Mesenchymal stem cell (in vitro differentiated cells and primary cell): ENCODE results near the gene HERC3. TPM values are rescaled to one million over a fixed set of nuclear protein-coding genes. Genes with fewer than 3 reads are reported as not detected.

Experiments used
- DNase-seq: peaks from one replicate; pipeline ENCODE4 v3.0.0-alpha.2; 2013
- H2AFZ ChIP-seq: one replicate; pipeline ENCODE4 v1.6.1; 2013; ENCODE audit warnings: low read depth, mild to moderate bottlenecking, control low read depth, inconsistent platforms, low read length, moderate library complexity
- H2AK5ac ChIP-seq: 2 replicates; pipeline ENCODE4 v1.6.1; 2013; ENCODE audit warnings: low read length, moderate library complexity, mild to moderate bottlenecking, inconsistent platforms; ENCODE audit not compliant: severe bottlenecking
- H2BK120ac ChIP-seq: one replicate; pipeline ENCODE4 v1.6.1; 2013; ENCODE audit warnings: low read depth, mild to moderate bottlenecking, inconsistent platforms, low read length, moderate library complexity
- H2BK12ac ChIP-seq, 2 experiments: one replicate each; pipeline ENCODE4 v1.6.1; 2013; ENCODE audit warnings: inconsistent platforms in 2 of 2, low read length in 2 of 2, mild to moderate bottlenecking in 2 of 2, moderate library complexity in 2 of 2, control low read depth in 1 of 2
- H2BK15ac ChIP-seq: one replicate; pipeline ENCODE4 v1.6.1; 2013; ENCODE audit warnings: mild to moderate bottlenecking, low read depth, inconsistent platforms; ENCODE audit not compliant: poor library complexity, severe bottlenecking
- H2BK5ac ChIP-seq: 2 replicates; pipeline ENCODE4 v1.6.1; 2013; ENCODE audit warnings: low read depth, mild to moderate bottlenecking, low read length, control low read depth, inconsistent platforms; ENCODE audit not compliant: poor library complexity, severe bottlenecking
- H3K14ac ChIP-seq, 2 experiments: one replicate each; pipeline ENCODE4 v1.6.1; 2013; ENCODE audit warnings: inconsistent platforms in 2 of 2, low read length in 2 of 2, control low read depth in 1 of 2, mild to moderate bottlenecking in 1 of 2, moderate library complexity in 1 of 2
- H3K18ac ChIP-seq, 2 experiments: one replicate each; pipeline ENCODE4 v1.6.1; 2013; ENCODE audit warnings: inconsistent platforms in 2 of 2, low read length in 2 of 2, control low read depth in 1 of 2, low read depth in 1 of 2, mild to moderate bottlenecking in 1 of 2
- H3K23ac ChIP-seq, 2 experiments: one replicate each; pipeline ENCODE4 v1.6.1; 2013; ENCODE audit warnings: inconsistent platforms in 2 of 2, low read length in 2 of 2, mild to moderate bottlenecking in 2 of 2, moderate library complexity in 2 of 2, control low read depth in 1 of 2
- H3K27ac ChIP-seq: 2 replicates; pipeline ENCODE4 v1.5.1; 2013; ENCODE audit warnings: mild to moderate bottlenecking, moderate library complexity, low read length, control low read depth, inconsistent platforms; ENCODE audit not compliant: poor library complexity, severe bottlenecking
- H3K27me3 ChIP-seq, 2 experiments: 2 replicates each; pipeline versions ENCODE4 v1.6.1 to v1.7.0; 2013; ENCODE audit warnings: low read length in 2 of 2, mild to moderate bottlenecking in 2 of 2, moderate library complexity in 2 of 2, control low read depth in 1 of 2, inconsistent platforms in 1 of 2; ENCODE audit not compliant: control insufficient read depth in 1 of 2, insufficient read depth in 1 of 2
- H3K36me3 ChIP-seq, 2 experiments: 2 replicates each; pipeline versions ENCODE4 v1.6.1 to v1.7.0; 2013; ENCODE audit warnings: low read length in 2 of 2, control low read depth in 1 of 2, inconsistent platforms in 1 of 2, low read depth in 1 of 2, mild to moderate bottlenecking in 1 of 2; ENCODE audit not compliant: insufficient read depth in 2 of 2, control insufficient read depth in 1 of 2
- H3K4ac ChIP-seq, 2 experiments: one replicate each; pipeline ENCODE4 v1.6.1; 2013; ENCODE audit warnings: inconsistent platforms in 2 of 2, low read length in 2 of 2, mild to moderate bottlenecking in 2 of 2, moderate library complexity in 2 of 2, control low read depth in 1 of 2, low read depth in 1 of 2
- H3K4me1 ChIP-seq: 2 replicates; pipeline ENCODE4 v1.6.1; 2013; ENCODE audit warnings: low read depth, low read length, control low read depth; ENCODE audit not compliant: control insufficient read depth, insufficient read depth
- H3K4me2 ChIP-seq: 2 replicates; pipeline ENCODE4 v1.6.1; 2013; ENCODE audit warnings: low read length, mild to moderate bottlenecking, inconsistent platforms; ENCODE audit not compliant: poor library complexity, severe bottlenecking
- H3K4me3 ChIP-seq, 2 experiments: 2 replicates each; pipeline versions ENCODE4 v1.5.1 to v1.7.0; 2013; ENCODE audit warnings: low read length in 2 of 2, mild to moderate bottlenecking in 2 of 2, control low read depth in 1 of 2, low read depth in 1 of 2; ENCODE audit not compliant: insufficient read depth in 1 of 2
- H3K79me1 ChIP-seq: replicated peaks from 2 replicates; pipeline ENCODE4 v1.6.1; 2013; ENCODE audit warnings: mild to moderate bottlenecking, control low read depth, low read length, inconsistent platforms; ENCODE audit not compliant: poor library complexity, severe bottlenecking
- H3K9ac ChIP-seq: 2 replicates; pipeline ENCODE4 v1.7.0; 2013; ENCODE audit warnings: mild to moderate bottlenecking, low read length, moderate library complexity
- H3K9me3 ChIP-seq: 2 replicates; pipeline ENCODE4 v1.7.0; 2013; ENCODE audit warnings: mild to moderate bottlenecking, low read length; ENCODE audit not compliant: control insufficient read depth
- H4K8ac ChIP-seq: one replicate; pipeline ENCODE4 v1.6.1; 2013; ENCODE audit warnings: inconsistent platforms, mild to moderate bottlenecking, low read length, moderate library complexity
- H4K91ac ChIP-seq: one replicate; pipeline ENCODE4 v1.6.1; 2013; ENCODE audit warnings: mild to moderate bottlenecking, low read length, inconsistent platforms
- WGBS: methylation state at CpG from one replicate; pipeline ENCODE4 v1.1.7; 2013; ENCODE audit warnings: mixed read lengths; 5-methylcytosine and 5-hydroxymethylcytosine counted together
- polyA plus RNA-seq, 2 experiments: library from polyadenylated mRNA; stranded (reverse); fragments of 200-250 nt; gene quantifications; one replicate each; pipeline ENCODE4 v1.2.3, GENCODE V29; 2013

Gene HERC3
- 6.7 TPM for polyA plus RNA-seq (2013, experiment 1 of 2)
- polyA plus RNA-seq (2013, experiment 2 of 2): 6.5 TPM

- Histone ChIP-seq H2BK15ac (peak within 1 kb of the TSS; percentile 56), H3K27ac (no peak within 1 kb of the TSS), H3K9me3 (no peaks in the 10 kb centered on the region), H2AFZ (peak within 1 kb of the TSS; percentile 88), H2BK12ac (peak within 1 kb of the TSS in 1 of 2 experiments; percentile 72), H3K18ac (peak within 1 kb of the TSS; percentile 76 to 88), H3K4me1 (peaks cover 2% of the 10 kb centered on the region), H3K23ac (peak within 1 kb of the TSS in 1 of 2 experiments; percentile 79), H4K8ac (peak within 1 kb of the TSS; percentile 38), H3K14ac (peak within 1 kb of the TSS in 1 of 2 experiments; percentile 42), H2AK5ac (no peak within 1 kb of the TSS), H3K4ac (peak within 1 kb of the TSS in 1 of 2 experiments; percentile 77), H3K4me3 (peak within 1 kb of the TSS; percentile 91 to 97), H2BK5ac (no peak within 1 kb of the TSS), H3K27me3 (no peaks in the 10 kb centered on the region), H2BK120ac (peak within 1 kb of the TSS; percentile 30), H3K9ac (peak within 1 kb of the TSS; percentile 94), H3K4me2 (peak within 1 kb of the TSS; percentile 69), H3K36me3 (peaks cover 0 to 11% of the 10 kb centered on the region in 2 experiments), H3K79me1 (peaks cover 1% of the 10 kb centered on the region), H4K91ac (peak within 1 kb of the TSS; percentile 29)
- under 1% methylated on average over 67 of the region's 73 CpGs for WGBS
- DNase-seq: peak; percentile 91
Observed at GRCh38 chr4:88591787-88592599, at the start of gene HERC3. Gene HERC3, plus strand, starts transcription at chr4:88592480. Its CDS starts 13,344 bp downstream, at chr4:88605824.

- 89% methylated on average over 6 of the region's 7 CpGs for WGBS
- no peak overlapping the region for H3K4ac ChIP-seq
- H3K36me3 ChIP-seq: no peaks in the 10 kb centered on the region
- no peak overlapping the region for H3K18ac ChIP-seq
- H4K91ac ChIP-seq: no peak overlapping the region
- no peak for DNase-seq
- no peak overlapping the region for H3K14ac ChIP-seq
- H3K27me3 ChIP-seq: no peaks in the 10 kb centered on the region
- no peak overlapping the region for H3K23ac ChIP-seq
- H3K4me1 ChIP-seq: no peaks in the 10 kb centered on the region
- H2BK12ac ChIP-seq: no peak overlapping the region
- no peak overlapping the region for H2BK120ac ChIP-seq
- no peak overlapping the region for H2BK5ac ChIP-seq
- no peak overlapping the region for H4K8ac ChIP-seq
- H3K27ac ChIP-seq: no peak overlapping the region
- no peak overlapping the region for H2AK5ac ChIP-seq
- no peak overlapping the region for H2AFZ ChIP-seq
- no peaks in the 10 kb centered on the region for H3K79me1 ChIP-seq
- H3K9me3 ChIP-seq: no peaks in the 10 kb centered on the region
- H3K4me2 ChIP-seq: no peak overlapping the region
- no peak overlapping the region for H2BK15ac ChIP-seq
- H3K4me3 ChIP-seq: no peak overlapping the region
- H3K9ac ChIP-seq: no peak overlapping the region
Observed at GRCh38 chr4:88549815-88550214, 42.5 kb upstream of the HERC3 start.

GRCh38 chr4:88567591-88567990 is 24.7 kb upstream of the HERC3 start:
- no CpG with 5 or more reads among the region's 1 CpG for WGBS
- H2BK120ac ChIP-seq: no peak overlapping the region

GRCh38 chr4:88570001-88570400 is 22.3 kb upstream of the HERC3 start:
- no peak overlapping the region for H3K18ac ChIP-seq
- H4K8ac ChIP-seq: no peak overlapping the region
- no peak overlapping the region for H2AK5ac ChIP-seq
- no peak overlapping the region for H2BK15ac ChIP-seq
- H3K27me3 ChIP-seq: no peaks in the 10 kb centered on the region
- no peak overlapping the region for H2BK5ac ChIP-seq
- no peak for DNase-seq
- H3K36me3 ChIP-seq: no peaks in the 10 kb centered on the region
- no peak overlapping the region for H3K9ac ChIP-seq
- H4K91ac ChIP-seq: no peak overlapping the region
- H2BK12ac ChIP-seq: no peak overlapping the region
- H2AFZ ChIP-seq: no peak overlapping the region
- no peak overlapping the region for H3K4me3 ChIP-seq
- no peaks in the 10 kb centered on the region for H3K9me3 ChIP-seq
- no peak overlapping the region for H3K4me2 ChIP-seq
- peaks cover 4% of the 10 kb centered on the region for H3K4me1 ChIP-seq
- H3K79me1 ChIP-seq: no peaks in the 10 kb centered on the region
- no peak overlapping the region for H3K4ac ChIP-seq
- no peak overlapping the region for H3K14ac ChIP-seq
- no peak overlapping the region for H3K27ac ChIP-seq
- H3K23ac ChIP-seq: no peak overlapping the region
- no peak overlapping the region for H2BK120ac ChIP-seq

More at GRCh38 chr4:88567591-88567990, 24.7 kb upstream of the HERC3 start:
- Histone ChIP-seq H3K9me3 (no peaks in the 10 kb centered on the region), H3K4me1 (peaks cover 4% of the 10 kb centered on the region), H3K36me3 (no peaks in the 10 kb centered on the region), H3K9ac (no peak overlapping the region), H3K79me1 (no peaks in the 10 kb centered on the region), H3K14ac (no peak overlapping the region), H2BK12ac (no peak overlapping the region), H3K18ac (no peak overlapping the region), H3K23ac (no peak overlapping the region), H2BK5ac (no peak overlapping the region), H2AFZ (no peak overlapping the region), H3K4me2 (no peak overlapping the region), H2BK15ac (no peak overlapping the region), H3K27me3 (no peaks in the 10 kb centered on the region), H4K8ac (no peak overlapping the region), H3K27ac (no peak overlapping the region), H3K4me3 (no peak overlapping the region), H2AK5ac (no peak overlapping the region), H3K4ac (no peak overlapping the region), H4K91ac (no peak overlapping the region)
- no peak for DNase-seq
